DMS114 treated with DMSO at 0.1 percent for 48 hours (cell line): ENCODE measurements around the gene R3HDM1.
A peak's percentile ranks its signal among the peaks of the same experiment; 100 is the strongest.
"Not testable (repeated sequence)": the region's sequence is repeated elsewhere in the genome, so short reads cannot be mapped to it uniquely, and the experiment has no call there.

Experiments used
- DNase-seq: peaks from one replicate; lab custom pipeline; 2025; ENCODE audit not compliant: unreplicated experiment; lab: John Stamatoyannopoulos, UW

R3HDM1 gene

GRCh38 chr2:135703300-135703699 is 172.0 kb downstream of the R3HDM1 start:
- DNase-seq = no peak

- DNase-seq = not testable (repeated sequence)
These were observed 172.8 kb downstream of the R3HDM1 start for GRCh38 chr2:135704075-135704474.

GRCh38 chr2:135708159-135708558 is 176.9 kb downstream of the R3HDM1 start:
- DNase-seq = no peak

- DNase-seq = no peak
These were observed 178.7 kb downstream of the R3HDM1 start for GRCh38 chr2:135709992-135710391.

- DNase-seq = not testable (repeated sequence)
These were observed 183.8 kb downstream of the R3HDM1 start for GRCh38 chr2:135715086-135715485.

GRCh38 chr2:135728064-135728743 is 196.9 kb downstream of the R3HDM1 start:
- DNase-seq = no peak

GRCh38 chr2:135732561-135732960 is 201.3 kb downstream of the R3HDM1 start:
- DNase-seq = no peak

GRCh38 chr2:135733045-135733444 is 201.8 kb downstream of the R3HDM1 start:
- no peak for DNase-seq

GRCh38 chr2:135736546-135736945 is 205.3 kb downstream of the R3HDM1 start:
- no peak for DNase-seq

GRCh38 chr2:135740206-135740605 is 208.9 kb downstream of the R3HDM1 start:
- DNase-seq = no peak

GRCh38 chr2:135741043-135741394 is 209.7 kb downstream of the R3HDM1 start:
- no peak for DNase-seq

GRCh38 chr2:135741395-135742324 is 210.4 kb downstream of the R3HDM1 start, which contains the start of gene UBXN4:
Gene UBXN4 (plus strand): TSS chr2:135741855. CDS start chr2:135741930, 75 bp downstream.
- DNase-seq = peak; percentile 92

GRCh38 chr2:135742325-135742757 is 211.1 kb downstream of the R3HDM1 start:
- peak; percentile 3 for DNase-seq

- no peak for DNase-seq
These were observed 212.6 kb downstream of the R3HDM1 start for GRCh38 chr2:135743860-135744259.

GRCh38 chr2:135744760-135745314 is 213.6 kb downstream of the R3HDM1 start:
- no peak for DNase-seq

- no peak for DNase-seq
These were observed 214.3 kb downstream of the R3HDM1 start for GRCh38 chr2:135745545-135745944.

- no peak for DNase-seq
These were observed 224.3 kb downstream of the R3HDM1 start for GRCh38 chr2:135755573-135755972.

GRCh38 chr2:135756692-135757091 is 225.4 kb downstream of the R3HDM1 start:
- no peak for DNase-seq

GRCh38 chr2:135762022-135762421 is 230.7 kb downstream of the R3HDM1 start:
- DNase-seq = no peak

- no peak for DNase-seq
These were observed 231.2 kb downstream of the R3HDM1 start for GRCh38 chr2:135762530-135762929.

- DNase-seq = no peak
These were observed 237.6 kb downstream of the R3HDM1 start for GRCh38 chr2:135768863-135769262.

GRCh38 chr2:135773319-135773718 is 242.0 kb downstream of the R3HDM1 start:
- DNase-seq = no peak
